SHP77 treated with DMSO at 0.1 percent for 48 hours (cell line): ENCODE measurements around the gene RNF4.
"Not testable (repeated sequence)": the region's sequence is repeated elsewhere in the genome, so short reads cannot be mapped to it uniquely, and the experiment has no call there.

Experiments
- DNase-seq: peaks from one replicate; lab custom pipeline; 2025; lab: John Stamatoyannopoulos, UW

Gene RNF4

DNA sequence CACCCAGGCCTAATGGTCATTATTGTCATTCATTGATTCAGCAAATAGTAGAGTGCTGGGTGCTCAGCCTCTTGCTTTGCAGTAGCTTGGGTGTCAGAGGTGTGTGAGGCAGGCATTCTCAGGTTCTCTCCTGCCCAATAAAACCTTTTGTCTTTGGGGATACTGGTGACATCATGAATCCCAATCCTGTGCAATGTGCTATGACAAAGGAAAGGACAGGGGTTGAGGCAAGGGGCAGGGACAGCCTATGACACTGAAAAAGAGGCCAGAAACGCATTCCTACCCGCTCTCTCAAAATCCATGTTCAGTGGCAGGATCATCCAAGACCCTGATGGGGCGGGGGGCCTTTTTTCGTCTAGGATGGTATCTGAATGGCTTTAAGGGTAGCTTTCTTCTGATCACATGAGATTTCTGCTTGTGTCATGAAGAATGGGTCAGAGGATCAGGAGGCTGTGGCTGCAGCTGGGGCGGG lies 66.0 kb downstream of the RNF4 start:
- no peak for DNase-seq

GRCh38 chr4:2535376-2536192 lies 66.7 kb downstream of the RNF4 start:
- no peak for DNase-seq

- peak; percentile 53 for DNase-seq
These were observed 67.5 kb downstream of the RNF4 start, which contains the start of gene FAM193A for GRCh38 chr4:2536193-2537010. Gene FAM193A, plus strand, starts transcription at chr4:2536647. Its CDS starts 269 bp downstream, at chr4:2536916.

GRCh38 chr4:2537011-2537830 lies 68.3 kb downstream of the RNF4 start:
- no peak for DNase-seq

DNA sequence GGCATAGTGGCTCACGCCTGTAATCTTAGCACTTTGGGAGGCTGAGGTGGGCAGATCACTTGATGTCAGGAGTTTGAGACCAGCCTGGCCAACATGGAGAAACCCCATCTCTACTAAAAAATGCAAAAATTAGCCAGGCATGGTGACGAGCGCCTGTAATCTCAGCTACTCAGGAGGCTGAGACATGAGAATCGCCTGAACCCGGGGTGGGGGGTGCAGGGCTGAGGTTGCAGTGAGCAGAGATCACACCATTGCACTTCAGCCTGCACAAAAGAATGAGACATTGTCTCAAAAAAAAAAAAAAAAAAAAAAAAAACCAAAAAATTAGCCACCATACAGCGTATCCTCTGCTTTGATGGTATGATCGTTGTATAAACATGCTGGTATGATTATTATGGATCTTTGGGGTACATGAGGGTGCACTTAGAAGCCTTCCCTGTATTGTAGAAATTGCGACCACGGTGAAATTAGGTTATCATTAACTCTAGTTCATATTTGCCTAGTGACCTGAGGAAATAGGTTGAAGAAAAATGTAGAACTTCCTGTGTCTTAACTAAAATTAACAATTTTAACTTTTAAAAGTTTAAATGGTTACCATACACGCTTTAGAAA lies 74.8 kb downstream of the RNF4 start:
- DNase-seq: not testable (repeated sequence)

GRCh38 chr4:2545321-2546013 lies 76.6 kb downstream of the RNF4 start:
- DNase-seq: no peak

DNA sequence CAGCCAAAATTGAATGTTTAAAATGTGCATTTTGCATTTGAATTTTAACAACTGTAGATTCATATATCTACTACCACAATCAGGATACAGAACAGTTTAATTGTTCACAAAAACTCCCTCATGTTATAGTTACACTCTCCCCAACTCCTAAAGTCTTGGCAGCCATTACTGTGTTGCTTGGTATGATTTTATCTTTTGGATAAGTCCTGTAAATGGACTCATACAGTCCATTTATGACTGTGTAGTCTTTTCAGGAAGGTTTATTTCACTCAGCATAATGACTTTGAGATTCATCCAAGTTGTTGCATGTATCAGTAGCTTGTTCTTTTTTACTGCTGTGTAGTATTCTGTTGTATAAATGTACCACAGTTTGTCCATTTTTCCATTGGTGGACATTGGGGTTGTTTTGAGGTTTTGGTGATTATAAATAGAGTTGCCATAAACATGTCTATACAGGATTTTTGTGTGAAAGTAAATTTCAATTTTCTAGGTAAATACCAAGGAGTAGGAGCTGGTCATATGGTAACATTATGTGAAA lies 77.4 kb downstream of the RNF4 start:
- no peak for DNase-seq

DNA sequence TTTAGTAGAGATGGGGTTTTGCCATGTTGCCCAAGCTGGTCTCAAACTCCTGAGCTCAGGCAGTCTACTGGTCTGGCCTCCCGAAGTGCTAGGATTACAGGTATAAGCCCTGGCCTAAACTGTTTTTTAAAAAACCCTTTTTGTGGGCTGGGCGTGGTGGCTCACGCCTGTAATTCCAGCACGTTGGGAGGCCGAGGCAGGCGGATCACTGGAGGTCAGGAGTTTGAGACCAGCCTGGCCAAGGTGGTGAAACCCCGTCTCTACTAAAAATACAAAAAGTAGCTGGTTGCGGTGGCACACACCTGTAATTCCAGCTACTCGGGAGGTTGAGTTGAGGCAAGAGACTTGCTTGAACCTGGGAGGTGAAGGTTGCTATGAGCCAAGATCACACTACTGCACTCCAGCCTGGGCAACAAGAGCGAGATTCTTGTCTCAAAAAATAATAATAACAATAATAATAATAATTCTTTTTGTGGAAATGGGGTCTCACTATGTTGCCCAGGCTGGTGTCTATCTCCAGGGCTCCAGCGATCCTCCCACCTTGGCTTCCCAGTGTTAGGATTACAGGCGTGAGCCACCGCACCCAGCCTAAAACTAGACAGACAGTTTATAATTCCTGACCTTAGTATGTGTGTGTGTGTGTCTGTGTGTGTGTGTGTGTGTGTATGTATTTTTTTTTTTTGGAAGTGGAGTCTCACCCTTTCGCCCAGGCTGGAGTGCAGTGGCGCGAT lies 78.2 kb downstream of the RNF4 start:
- not testable (repeated sequence) for DNase-seq

DNA sequence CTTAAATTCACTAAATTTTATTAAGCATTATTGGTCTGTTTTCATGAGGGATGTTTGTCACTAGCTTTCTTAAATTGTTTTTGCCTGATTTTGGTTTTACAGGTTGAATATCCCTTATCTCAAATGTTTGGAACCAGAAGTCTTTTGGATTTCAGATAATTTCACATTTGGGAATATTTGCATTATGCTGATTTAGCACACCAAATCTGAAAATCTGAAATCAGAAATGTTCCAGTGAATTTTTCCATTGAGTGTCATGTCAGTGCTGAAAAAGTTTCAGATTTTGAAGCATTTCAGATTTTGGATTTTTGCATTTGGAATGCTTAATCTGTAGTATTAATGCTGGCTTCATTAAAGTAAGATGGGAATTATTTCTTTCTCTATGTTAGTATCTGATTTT lies 82.2 kb downstream of the RNF4 start:
- DNase-seq: no peak

GRCh38 chr4:2552806-2553205 lies 83.9 kb downstream of the RNF4 start:
- DNase-seq: no peak

DNA sequence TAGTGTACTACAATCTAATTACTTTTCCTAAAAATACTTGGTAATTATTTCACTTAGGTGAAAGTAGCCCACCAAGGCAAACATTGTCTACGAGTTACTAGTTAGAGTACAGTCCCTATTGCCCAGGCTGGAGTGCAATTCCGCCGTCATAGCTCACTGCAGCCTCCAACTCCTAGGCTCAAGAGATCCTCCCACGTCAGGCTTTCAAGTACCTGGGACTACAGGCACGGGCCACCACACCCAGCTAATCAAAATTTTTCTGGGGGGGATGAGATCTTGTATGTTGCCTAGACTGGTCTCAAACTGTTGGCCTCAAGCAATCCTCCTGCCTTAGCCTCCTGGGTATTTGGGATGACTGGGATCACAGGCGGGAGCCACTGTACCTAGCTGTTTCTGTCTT lies 89.4 kb downstream of the RNF4 start:
- no peak for DNase-seq

GRCh38 chr4:2560167-2560566 lies 91.3 kb downstream of the RNF4 start:
- no peak for DNase-seq
